Progenitor cell of endocrine pancreas (in vitro differentiated cells): Measurements from ENCODE around the gene ARHGEF26. TPM values are rescaled to one million over a fixed set of nuclear protein-coding genes. Genes with fewer than 3 reads are reported as not detected.

Source experiments
- DNase-seq: peaks from one replicate; pipeline ENCODE4 v3.0.0; 2021; ENCODE audit warnings: low spot score; ENCODE audit not compliant: unreplicated experiment
- H3K27ac Mint-ChIP-seq: 2 replicates; pipeline ENCODE4 v1.8.0; 2021; ENCODE audit warnings: mild to moderate bottlenecking, moderate library complexity, mixed read lengths
- H3K27me3 Mint-ChIP-seq: 2 replicates; pipeline ENCODE4 v1.8.0; 2021; ENCODE audit warnings: mixed read lengths
- H3K36me3 Mint-ChIP-seq: 2 replicates; pipeline ENCODE4 v1.8.0; 2022; ENCODE audit warnings: mixed read lengths; ENCODE audit not compliant: insufficient read depth
- H3K4me1 Mint-ChIP-seq: 2 replicates; pipeline ENCODE4 v1.8.0; 2021; ENCODE audit warnings: low read depth, mixed read lengths
- H3K4me3 Mint-ChIP-seq: 2 replicates; pipeline ENCODE4 v1.8.0; 2021; ENCODE audit warnings: low read depth, mild to moderate bottlenecking, moderate library complexity, mixed read lengths
- H3K9me3 Mint-ChIP-seq: 2 replicates; pipeline ENCODE4 v1.8.0; 2021; ENCODE audit warnings: low read depth, mixed read lengths
- CTCF ChIP-seq: fragments of 200-600 bp; sonication (generic); IDR thresholded peaks from one replicate; pipeline ENCODE4 v1.5.0; 2021; ENCODE audit warnings: antibody characterized with exemption, mild to moderate bottlenecking; ENCODE audit not compliant: unreplicated experiment
- total RNA-seq: library from RNA; stranded (reverse); gene quantifications from 2 replicates; pipeline ENCODE4 v1.2.1, GENCODE V29; 2021

ARHGEF26 gene
- total RNA-seq, 1 donor from 2014 or later = 10.0 TPM

GRCh38 chr3:154152741-154153140, 31.6 kb downstream of the ARHGEF26 start:
- Mint-ChIP-seq H3K9me3 (no peaks in the 10 kb centered on the region), H3K36me3 (peaks cover 3% of the 10 kb centered on the region), H3K4me3 (no peak overlapping the region)

GRCh38 chr3:154156530-154156929, 35.3 kb downstream of the ARHGEF26 start:
- H3K36me3 Mint-ChIP-seq = peaks cover 2% of the 10 kb centered on the region
- H3K9me3 Mint-ChIP-seq = no peaks in the 10 kb centered on the region
- no peaks in the 10 kb centered on the region for H3K27me3 Mint-ChIP-seq
- H3K27ac Mint-ChIP-seq = no peak overlapping the region
- no peak for DNase-seq
- no peak overlapping the region for H3K4me3 Mint-ChIP-seq
- TF ChIP-seq CTCF = no peak
- peaks cover 2% of the 10 kb centered on the region for H3K4me1 Mint-ChIP-seq

More at GRCh38 chr3:154152741-154153140, 31.6 kb downstream of the ARHGEF26 start:
- TF ChIP-seq CTCF = no peak
- no peak overlapping the region for H3K27ac Mint-ChIP-seq
- H3K27me3 Mint-ChIP-seq = no peaks in the 10 kb centered on the region
- DNase-seq = no peak
- no peaks in the 10 kb centered on the region for H3K4me1 Mint-ChIP-seq

GRCh38 chr3:154161806-154162205, 40.6 kb downstream of the ARHGEF26 start:
- Mint-ChIP-seq H3K4me3 (no peak overlapping the region), H3K9me3 (no peaks in the 10 kb centered on the region), H3K36me3 (no peaks in the 10 kb centered on the region), H3K4me1 (peaks cover 15% of the 10 kb centered on the region), H3K27ac (no peak overlapping the region), H3K27me3 (no peaks in the 10 kb centered on the region)
- no peak for DNase-seq
- TF ChIP-seq CTCF = no peak

GRCh38 chr3:154164387-154164786, 43.2 kb downstream of the ARHGEF26 start:
- Mint-ChIP-seq H3K27me3 (no peaks in the 10 kb centered on the region), H3K27ac (peak overlapping the region; percentile 59), H3K4me1 (peaks cover 21% of the 10 kb centered on the region), H3K36me3 (no peaks in the 10 kb centered on the region), H3K4me3 (no peak overlapping the region), H3K9me3 (no peaks in the 10 kb centered on the region)
- DNase-seq = no peak
- no peak for TF ChIP-seq CTCF

- no peak for DNase-seq
- no peak overlapping the region for H3K4me3 Mint-ChIP-seq
- no peaks in the 10 kb centered on the region for H3K27me3 Mint-ChIP-seq
- peaks cover 21% of the 10 kb centered on the region for H3K4me1 Mint-ChIP-seq
- no peaks in the 10 kb centered on the region for H3K36me3 Mint-ChIP-seq
- no peak for TF ChIP-seq CTCF
- no peaks in the 10 kb centered on the region for H3K9me3 Mint-ChIP-seq
- H3K27ac Mint-ChIP-seq = peak overlapping the region; percentile 78
Observed at GRCh38 chr3:154168998-154169795, 48.0 kb downstream of the ARHGEF26 start.
